K562 (cell line): ENCODE data around the gene MMP24. TPM values are rescaled to one million over a fixed set of nuclear protein-coding genes. Genes with fewer than 3 reads are reported as not detected.

Experiments used
- CTBP1 ChIP-seq: fragments of 450-650 bp; IDR thresholded peaks from 2 replicates; pipeline ENCODE4 v1.6.1; 2016; ENCODE audit warnings: borderline replicate concordance
- GABPA ChIP-seq: fragments of 200-800 bp; sonication (Bioruptor generic); conservative IDR thresholded peaks from 2 replicates; pipeline ENCODE4 v1.6.1; 2016; ENCODE audit warnings: low read depth, missing genetic modification characterization, missing compliant biosample characterization
- HMGN3 ChIP-seq: IDR thresholded peaks from 2 replicates; pipeline ENCODE4 v1.6.1; 2011; ENCODE audit warnings: borderline replicate concordance, low read depth, mild to moderate bottlenecking, mixed read lengths, low read length; ENCODE audit not compliant: insufficient read length; ENCODE audit errors: extremely low read depth
- MAZ ChIP-seq, 2 experiments: fragments of 450-650 bp in 1 of 2; sonication (generic) in 1 of 2; formaldehyde crosslinking; IDR thresholded peaks in 1 of 2; conservative IDR thresholded peaks in 1 of 2; 2 replicates each; pipeline versions ENCODE4 v1.4.0 to v1.5.0; 2020; ENCODE audit warnings: mild to moderate bottlenecking in 1 of 2, missing genetic modification reagents in 1 of 2
- NRF1 ChIP-seq, 2 experiments: fragments of 450-650 bp; IDR thresholded peaks in 1 of 2; conservative IDR thresholded peaks in 1 of 2; 2 replicates each; pipeline ENCODE4 v1.6.1; 2014; ENCODE audit warnings: mild to moderate bottlenecking in 2 of 2
- POLR2H ChIP-seq: IDR thresholded peaks from 2 replicates; pipeline ENCODE4 v1.6.1; 2016; ENCODE audit warnings: missing genetic modification characterization, low read depth, mild to moderate bottlenecking, control low read depth, missing compliant biosample characterization, moderate library complexity
- RUNX1 ChIP-seq: sonication (generic); IDR thresholded peaks from 2 replicates; pipeline ENCODE4 v1.6.1; 2016; ENCODE audit warnings: antibody characterized with exemption, low read depth
- SMAD4 ChIP-seq: fragments of 250-450 bp; sonication (Bioruptor Pico); conservative IDR thresholded peaks from 2 replicates; pipeline ENCODE4 v1.8.0; 2021; ENCODE audit warnings: inconsistent platforms, mild to moderate bottlenecking, moderate library complexity
- ZKSCAN1 ChIP-seq: fragments of 150-350 bp; IDR thresholded peaks from 2 replicates; pipeline ENCODE4 v1.6.1; 2016; ENCODE audit warnings: low read depth, low read length
- ZNF354B ChIP-seq: fragments of 250-450 bp; sonication (Bioruptor Pico); IDR thresholded peaks from 2 replicates; pipeline ENCODE4 v1.4.0; 2020
- polyA plus RNA-seq, 8 experiments: library from polyadenylated mRNA; depleted of rRNA in 4 of 8; stranded (reverse) in 5 of 8; unstranded in 3 of 8; fragments of >200 nt; fragmentation: Nextera tagmentation in 2 of 8; fragmentation: Illumina TruSeq in 1 of 8; extraction: Ambion mirVana in 2 of 8; extraction: Trizol in 1 of 8; gene quantifications; 2 replicates each; pipeline versions ENCODE4 v1.2.1 to v1.2.3, GENCODE V29; 2011 to 2014; ENCODE audit warnings: inconsistent platforms in 1 of 8, missing spikeins in 1 of 8
- total RNA-seq, 7 experiments: library from RNA; depleted of rRNA in 6 of 7; stranded (reverse); fragments of >200 nt in 6 of 7; fragmentation: Illumina TruSeq in 2 of 7; extraction: Trizol in 2 of 7; gene quantifications; 2 replicates each; pipeline versions ENCODE4 v1.2.1 to v1.2.3, GENCODE V29; 2011 to 2021; ENCODE audit warnings: low replicate concordance in 1 of 7
- TF ChIP-seq, protein P1 (sequence below): fragments of 200-600 bp; sonication (generic); IDR thresholded peaks from one replicate; pipeline ENCODE4 v1.6.1; 2012; ENCODE audit warnings: mild to moderate bottlenecking, low read depth, low read length, inconsistent platforms
- TF ChIP-seq, protein P2 (sequence below): sonication (generic); formaldehyde crosslinking; IDR thresholded peaks from 2 replicates; pipeline ENCODE4 v1.8.0; 2022; ENCODE audit warnings: missing genetic modification reagents, mild to moderate bottlenecking, moderate library complexity, borderline replicate concordance
- TF ChIP-seq, protein P3 (sequence below): sonication (generic); formaldehyde crosslinking; IDR thresholded peaks from 2 replicates; pipeline ENCODE4 v1.9.0; 2022; ENCODE audit warnings: mild to moderate bottlenecking, missing genetic modification reagents

Gene MMP24
- total and polyA plus RNA-seq, 9 of the 15 experiments (the other 6 are each of a cell fraction or from before 2014, with no cell fraction given): 0.03 to 0.07 (median 0.03) TPM; not detected in 6

DNA sequence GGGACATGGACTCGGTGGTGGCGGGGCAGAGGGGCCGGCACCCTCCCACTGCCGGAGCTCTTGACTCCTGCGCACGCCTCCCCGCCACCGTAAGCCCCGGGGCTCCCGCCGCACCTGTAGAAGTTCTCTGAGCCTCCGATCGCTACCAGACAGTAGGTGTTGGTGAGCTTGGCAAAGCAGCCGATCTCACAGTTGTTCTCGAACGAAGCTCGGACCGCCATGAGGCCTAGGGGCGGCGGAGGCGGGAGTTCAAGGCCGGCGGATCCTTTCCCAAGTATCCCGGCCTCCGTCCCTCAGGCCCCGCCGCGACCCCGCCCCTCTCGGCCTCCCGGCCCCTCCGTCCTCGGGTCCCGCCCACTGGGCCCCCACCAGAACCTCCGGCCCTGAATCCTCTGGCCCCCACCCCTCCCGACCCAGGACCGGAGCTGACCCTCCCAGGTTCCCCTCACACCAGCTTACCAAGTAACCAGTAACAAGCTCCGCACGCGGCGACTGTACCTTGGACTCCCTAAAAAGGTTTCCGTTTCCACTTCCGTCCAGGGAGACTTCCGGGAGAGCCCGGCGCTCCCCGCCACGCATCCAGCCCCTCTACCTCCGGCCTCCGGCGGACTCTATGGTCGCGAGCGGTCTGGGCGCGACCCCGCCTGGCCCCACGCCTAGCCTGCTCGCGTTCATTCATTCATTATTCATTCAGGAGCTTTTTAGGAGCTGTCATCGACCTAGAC, 57.9 kb downstream of the MMP24 start, which contains the start of gene EIF6 (continued):
- no peak for TF ChIP-seq POLR2H (tag)
- peak; percentile 67 for TF ChIP-seq HMGN3
- TF ChIP-seq GABPA: peak; percentile 97
- TF ChIP-seq, protein P1, sequence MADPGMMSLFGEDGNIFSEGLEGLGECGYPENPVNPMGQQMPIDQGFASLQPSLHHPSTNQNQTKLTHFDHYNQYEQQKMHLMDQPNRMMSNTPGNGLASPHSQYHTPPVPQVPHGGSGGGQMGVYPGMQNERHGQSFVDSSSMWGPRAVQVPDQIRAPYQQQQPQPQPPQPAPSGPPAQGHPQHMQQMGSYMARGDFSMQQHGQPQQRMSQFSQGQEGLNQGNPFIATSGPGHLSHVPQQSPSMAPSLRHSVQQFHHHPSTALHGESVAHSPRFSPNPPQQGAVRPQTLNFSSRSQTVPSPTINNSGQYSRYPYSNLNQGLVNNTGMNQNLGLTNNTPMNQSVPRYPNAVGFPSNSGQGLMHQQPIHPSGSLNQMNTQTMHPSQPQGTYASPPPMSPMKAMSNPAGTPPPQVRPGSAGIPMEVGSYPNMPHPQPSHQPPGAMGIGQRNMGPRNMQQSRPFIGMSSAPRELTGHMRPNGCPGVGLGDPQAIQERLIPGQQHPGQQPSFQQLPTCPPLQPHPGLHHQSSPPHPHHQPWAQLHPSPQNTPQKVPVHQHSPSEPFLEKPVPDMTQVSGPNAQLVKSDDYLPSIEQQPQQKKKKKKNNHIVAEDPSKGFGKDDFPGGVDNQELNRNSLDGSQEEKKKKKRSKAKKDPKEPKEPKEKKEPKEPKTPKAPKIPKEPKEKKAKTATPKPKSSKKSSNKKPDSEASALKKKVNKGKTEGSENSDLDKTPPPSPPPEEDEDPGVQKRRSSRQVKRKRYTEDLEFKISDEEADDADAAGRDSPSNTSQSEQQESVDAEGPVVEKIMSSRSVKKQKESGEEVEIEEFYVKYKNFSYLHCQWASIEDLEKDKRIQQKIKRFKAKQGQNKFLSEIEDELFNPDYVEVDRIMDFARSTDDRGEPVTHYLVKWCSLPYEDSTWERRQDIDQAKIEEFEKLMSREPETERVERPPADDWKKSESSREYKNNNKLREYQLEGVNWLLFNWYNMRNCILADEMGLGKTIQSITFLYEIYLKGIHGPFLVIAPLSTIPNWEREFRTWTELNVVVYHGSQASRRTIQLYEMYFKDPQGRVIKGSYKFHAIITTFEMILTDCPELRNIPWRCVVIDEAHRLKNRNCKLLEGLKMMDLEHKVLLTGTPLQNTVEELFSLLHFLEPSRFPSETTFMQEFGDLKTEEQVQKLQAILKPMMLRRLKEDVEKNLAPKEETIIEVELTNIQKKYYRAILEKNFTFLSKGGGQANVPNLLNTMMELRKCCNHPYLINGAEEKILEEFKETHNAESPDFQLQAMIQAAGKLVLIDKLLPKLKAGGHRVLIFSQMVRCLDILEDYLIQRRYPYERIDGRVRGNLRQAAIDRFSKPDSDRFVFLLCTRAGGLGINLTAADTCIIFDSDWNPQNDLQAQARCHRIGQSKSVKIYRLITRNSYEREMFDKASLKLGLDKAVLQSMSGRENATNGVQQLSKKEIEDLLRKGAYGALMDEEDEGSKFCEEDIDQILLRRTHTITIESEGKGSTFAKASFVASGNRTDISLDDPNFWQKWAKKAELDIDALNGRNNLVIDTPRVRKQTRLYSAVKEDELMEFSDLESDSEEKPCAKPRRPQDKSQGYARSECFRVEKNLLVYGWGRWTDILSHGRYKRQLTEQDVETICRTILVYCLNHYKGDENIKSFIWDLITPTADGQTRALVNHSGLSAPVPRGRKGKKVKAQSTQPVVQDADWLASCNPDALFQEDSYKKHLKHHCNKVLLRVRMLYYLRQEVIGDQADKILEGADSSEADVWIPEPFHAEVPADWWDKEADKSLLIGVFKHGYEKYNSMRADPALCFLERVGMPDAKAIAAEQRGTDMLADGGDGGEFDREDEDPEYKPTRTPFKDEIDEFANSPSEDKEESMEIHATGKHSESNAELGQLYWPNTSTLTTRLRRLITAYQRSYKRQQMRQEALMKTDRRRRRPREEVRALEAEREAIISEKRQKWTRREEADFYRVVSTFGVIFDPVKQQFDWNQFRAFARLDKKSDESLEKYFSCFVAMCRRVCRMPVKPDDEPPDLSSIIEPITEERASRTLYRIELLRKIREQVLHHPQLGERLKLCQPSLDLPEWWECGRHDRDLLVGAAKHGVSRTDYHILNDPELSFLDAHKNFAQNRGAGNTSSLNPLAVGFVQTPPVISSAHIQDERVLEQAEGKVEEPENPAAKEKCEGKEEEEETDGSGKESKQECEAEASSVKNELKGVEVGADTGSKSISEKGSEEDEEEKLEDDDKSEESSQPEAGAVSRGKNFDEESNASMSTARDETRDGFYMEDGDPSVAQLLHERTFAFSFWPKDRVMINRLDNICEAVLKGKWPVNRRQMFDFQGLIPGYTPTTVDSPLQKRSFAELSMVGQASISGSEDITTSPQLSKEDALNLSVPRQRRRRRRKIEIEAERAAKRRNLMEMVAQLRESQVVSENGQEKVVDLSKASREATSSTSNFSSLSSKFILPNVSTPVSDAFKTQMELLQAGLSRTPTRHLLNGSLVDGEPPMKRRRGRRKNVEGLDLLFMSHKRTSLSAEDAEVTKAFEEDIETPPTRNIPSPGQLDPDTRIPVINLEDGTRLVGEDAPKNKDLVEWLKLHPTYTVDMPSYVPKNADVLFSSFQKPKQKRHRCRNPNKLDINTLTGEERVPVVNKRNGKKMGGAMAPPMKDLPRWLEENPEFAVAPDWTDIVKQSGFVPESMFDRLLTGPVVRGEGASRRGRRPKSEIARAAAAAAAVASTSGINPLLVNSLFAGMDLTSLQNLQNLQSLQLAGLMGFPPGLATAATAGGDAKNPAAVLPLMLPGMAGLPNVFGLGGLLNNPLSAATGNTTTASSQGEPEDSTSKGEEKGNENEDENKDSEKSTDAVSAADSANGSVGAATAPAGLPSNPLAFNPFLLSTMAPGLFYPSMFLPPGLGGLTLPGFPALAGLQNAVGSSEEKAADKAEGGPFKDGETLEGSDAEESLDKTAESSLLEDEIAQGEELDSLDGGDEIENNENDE: no peak
- 0 out of 2 replicates have a peak, but pooled peaks have one; percentile 24 for TF ChIP-seq CTBP1
- peak; percentile 73 to 77 for TF ChIP-seq NRF1 (conservative IDR thresholded peaks at IDR 0.05 in 1 of 2, IDR thresholded peaks at IDR 0.05 in 1 of 2)
- TF ChIP-seq, protein P2, sequence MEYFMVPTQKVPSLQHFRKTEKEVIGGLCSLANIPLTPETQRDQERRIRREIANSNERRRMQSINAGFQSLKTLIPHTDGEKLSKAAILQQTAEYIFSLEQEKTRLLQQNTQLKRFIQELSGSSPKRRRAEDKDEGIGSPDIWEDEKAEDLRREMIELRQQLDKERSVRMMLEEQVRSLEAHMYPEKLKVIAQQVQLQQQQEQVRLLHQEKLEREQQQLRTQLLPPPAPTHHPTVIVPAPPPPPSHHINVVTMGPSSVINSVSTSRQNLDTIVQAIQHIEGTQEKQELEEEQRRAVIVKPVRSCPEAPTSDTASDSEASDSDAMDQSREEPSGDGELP (CRISPR knock-in tag): peak; percentile 64
- TF ChIP-seq RUNX1: no peak
- TF ChIP-seq SMAD4 (CRISPR knock-in tag): peak; percentile 75
- TF ChIP-seq, protein P3, sequence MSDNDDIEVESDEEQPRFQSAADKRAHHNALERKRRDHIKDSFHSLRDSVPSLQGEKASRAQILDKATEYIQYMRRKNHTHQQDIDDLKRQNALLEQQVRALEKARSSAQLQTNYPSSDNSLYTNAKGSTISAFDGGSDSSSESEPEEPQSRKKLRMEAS: peak; percentile 57
- TF ChIP-seq MAZ (CRISPR knock-in tag; conservative IDR thresholded peaks at IDR 0.05 in 1 of 2, IDR thresholded peaks at IDR 0.05 in 1 of 2): peak; percentile 68 to 92
- TF ChIP-seq ZKSCAN1: no peak
- TF ChIP-seq ZNF354B (CRISPR knock-in tag): no peak
